Stimulated activated CD4-positive, alpha-beta T cell treated with anti-CD3 and anti-CD28 coated beads, Interleukin-2, amount 100 ng/mL, for 4 hours (primary cell): ENCODE data around the gene KMT2B.

Experiments used
- DNase-seq: peaks from one replicate; pipeline ENCODE4 v3.0.0-alpha.2; 2020; ENCODE audit warnings: low read depth

KMT2B gene

GRCh38 chr19:35777961-35778360, 60.2 kb downstream of the KMT2B start:
- no peak for DNase-seq

DNA sequence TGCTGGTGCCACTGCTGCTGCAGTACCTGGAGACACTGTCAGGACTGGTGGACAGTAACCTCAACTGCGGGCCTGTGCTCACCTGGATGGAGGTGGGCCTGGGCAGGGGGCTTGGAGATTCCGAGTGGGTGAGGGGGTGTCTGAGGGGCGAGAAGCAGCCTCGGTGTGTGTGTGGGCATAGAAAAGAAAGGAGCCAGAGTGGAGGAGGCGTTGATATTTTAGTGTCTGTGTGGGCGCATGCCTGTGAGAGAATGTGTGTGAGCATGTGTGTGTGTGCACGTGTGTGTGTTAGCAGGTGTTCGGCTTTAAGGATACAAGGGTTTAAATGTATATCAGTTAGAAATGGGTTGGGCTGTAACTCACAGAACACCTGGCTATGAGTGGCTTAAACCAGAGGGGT, 61.2 kb downstream of the KMT2B start:
- DNase-seq, result no peak

DNA sequence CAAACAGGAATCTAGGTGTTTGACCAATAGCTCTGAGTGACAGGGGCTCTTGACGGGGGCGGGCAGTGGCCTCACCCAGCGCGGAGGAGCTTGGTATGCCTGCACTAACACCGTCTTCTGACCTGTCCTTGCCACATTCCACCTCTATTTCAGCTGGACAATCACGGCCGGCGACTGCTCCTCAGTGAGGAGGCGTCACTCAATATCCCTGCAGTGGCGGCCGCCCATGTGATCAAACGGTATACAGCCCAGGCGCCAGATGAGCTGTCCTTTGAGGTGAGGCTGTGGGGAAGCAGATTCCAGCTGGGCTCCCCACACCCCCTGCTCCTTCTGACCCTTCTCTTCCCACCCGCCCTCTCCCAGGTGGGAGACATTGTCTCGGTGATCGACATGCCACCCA, 62.3 kb downstream of the KMT2B start:
- no peak for DNase-seq

- no peak for DNase-seq
These were observed 62.9 kb downstream of the KMT2B start for GRCh38 chr19:35780717-35781116.

GRCh38 chr19:35781650-35782049, 63.8 kb downstream of the KMT2B start:
- no peak for DNase-seq

GRCh38 chr19:35782589-35782988, 64.8 kb downstream of the KMT2B start:
- DNase-seq, result no peak

DNA sequence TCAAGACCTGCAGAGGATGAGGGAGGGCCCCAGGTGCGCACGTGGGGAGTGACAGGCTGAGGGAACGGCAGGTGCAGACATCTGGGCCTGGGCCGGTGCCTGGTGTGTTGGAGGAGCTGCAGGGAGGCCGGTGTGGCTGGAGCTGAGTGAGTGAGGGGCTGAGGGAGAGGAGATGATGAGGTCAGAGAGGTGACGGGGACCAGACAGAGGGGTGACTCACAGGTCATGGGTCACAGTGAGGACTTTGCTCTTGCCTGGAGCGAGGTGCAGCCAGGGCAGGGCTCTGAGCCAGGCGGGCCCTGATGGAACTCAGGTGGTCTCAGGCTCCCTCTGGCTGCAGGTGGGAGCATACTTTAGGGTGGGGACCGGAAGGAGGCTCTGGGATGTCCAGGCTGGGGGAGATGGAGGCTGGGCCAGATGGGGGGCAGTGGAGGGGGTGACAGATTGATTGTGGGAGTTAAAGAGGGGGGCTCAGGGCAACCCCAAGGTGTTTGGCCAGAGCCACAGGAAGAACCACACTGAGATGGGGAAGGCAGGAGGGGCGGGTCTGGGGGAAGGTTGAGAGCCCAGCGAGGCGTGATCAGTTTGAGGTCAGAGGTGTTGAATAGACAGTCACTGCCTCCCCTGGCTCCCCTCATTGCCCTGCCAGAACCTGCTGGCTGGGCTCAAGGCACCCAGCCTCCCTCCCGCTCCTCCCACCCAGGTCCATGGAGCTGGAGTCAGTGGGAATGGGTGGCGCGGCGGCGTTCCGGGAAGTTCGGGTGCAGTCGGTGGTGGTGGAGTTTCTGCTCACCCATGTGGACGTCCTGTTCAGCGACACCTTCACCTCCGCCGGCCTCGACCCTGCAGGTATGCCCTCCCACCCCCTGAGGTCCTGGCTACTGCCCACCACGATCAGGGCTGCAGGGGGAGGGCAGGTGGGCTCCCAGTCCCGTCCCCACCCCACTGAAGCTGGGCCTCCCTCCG, 65.9 kb downstream of the KMT2B start:
- no peak for DNase-seq

GRCh38 chr19:35784503-35785338, 66.9 kb downstream of the KMT2B start:
- no peak for DNase-seq

- DNase-seq, result no peak
These were observed 67.5 kb downstream of the KMT2B start for GRCh38 chr19:35785339-35785627.

DNA sequence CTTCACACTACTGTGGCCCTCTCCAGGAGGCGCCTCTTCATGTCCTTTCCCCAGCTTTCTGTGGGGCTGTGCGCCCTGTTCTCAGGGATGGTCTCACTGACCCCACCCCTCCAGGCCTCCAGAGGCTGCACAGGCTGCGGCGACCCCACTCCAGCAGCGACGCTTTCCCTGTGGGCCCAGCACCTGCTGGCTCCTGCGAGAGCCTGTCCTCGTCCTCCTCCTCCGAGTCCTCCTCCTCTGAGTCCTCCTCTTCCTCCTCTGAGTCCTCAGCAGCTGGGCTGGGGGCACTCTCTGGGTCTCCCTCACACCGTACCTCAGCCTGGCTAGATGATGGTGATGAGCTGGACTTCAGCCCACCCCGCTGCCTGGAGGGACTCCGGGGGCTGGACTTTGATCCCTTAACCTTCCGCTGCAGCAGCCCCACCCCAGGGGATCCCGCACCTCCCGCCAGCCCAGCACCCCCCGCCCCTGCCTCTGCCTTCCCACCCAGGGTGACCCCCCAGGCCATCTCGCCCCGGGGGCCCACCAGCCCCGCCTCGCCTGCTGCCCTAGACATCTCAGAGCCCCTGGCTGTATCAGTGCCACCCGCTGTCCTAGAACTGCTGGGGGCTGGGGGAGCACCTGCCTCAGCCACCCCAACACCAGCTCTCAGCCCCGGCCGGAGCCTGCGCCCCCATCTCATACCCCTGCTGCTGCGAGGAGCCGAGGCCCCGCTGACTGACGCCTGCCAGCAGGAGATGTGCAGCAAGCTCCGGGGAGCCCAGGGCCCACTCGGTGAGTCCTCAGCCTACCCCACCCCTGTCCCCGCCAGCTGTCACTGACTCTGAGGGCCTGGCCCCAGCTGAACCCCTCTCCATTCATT, 68.7 kb downstream of the KMT2B start:
- DNase-seq, result no peak

DNA sequence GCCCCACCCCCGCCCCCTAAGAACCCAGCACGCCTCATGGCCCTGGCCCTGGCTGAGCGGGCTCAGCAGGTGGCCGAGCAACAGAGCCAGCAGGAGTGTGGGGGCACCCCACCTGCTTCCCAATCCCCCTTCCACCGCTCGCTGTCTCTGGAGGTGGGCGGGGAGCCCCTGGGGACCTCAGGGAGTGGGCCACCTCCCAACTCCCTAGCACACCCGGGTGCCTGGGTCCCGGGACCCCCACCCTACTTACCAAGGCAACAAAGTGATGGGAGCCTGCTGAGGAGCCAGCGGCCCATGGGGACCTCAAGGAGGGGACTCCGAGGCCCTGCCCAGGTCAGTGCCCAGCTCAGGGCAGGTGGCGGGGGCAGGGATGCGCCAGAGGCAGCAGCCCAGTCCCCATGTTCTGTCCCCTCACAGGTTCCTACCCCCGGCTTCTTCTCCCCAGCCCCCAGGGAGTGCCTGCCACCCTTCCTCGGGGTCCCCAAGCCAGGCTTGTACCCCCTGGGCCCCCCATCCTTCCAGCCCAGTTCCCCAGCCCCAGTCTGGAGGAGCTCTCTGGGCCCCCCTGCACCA, 69.5 kb downstream of the KMT2B start:
- DNase-seq, result no peak
